ENCODE measurements around the gene CACNA2D4.

The CACNA2D4 gene

GRCh38 chr12:1896964-1897363, 21.5 kb downstream of the CACNA2D4 start:
- TF ChIP-seq PKNOX1 (IDR thresholded peaks at IDR 0.05) (no peak), FOXA1 (IDR thresholded peaks at IDR 0.05) (no peak), SUZ12 (IDR thresholded peaks at IDR 0.05) (no peak), L3MBTL2 (conservative IDR thresholded peaks at IDR 0.05) (no peak), NFRKB (IDR thresholded peaks at IDR 0.05) (no peak), TARDBP (IDR thresholded peaks at IDR 0.05) (no peak), HDGF (IDR thresholded peaks at IDR 0.05; ENCODE audit: borderline replicate concordance) (no peak)
- CTCF ChIA-PET: no interaction called here
- DNase-seq (ENCODE audit: extremely low spot score): no peak
- POLR2A ChIA-PET: no interaction called here

GRCh38 chr12:1890810-1891209, 27.6 kb downstream of the CACNA2D4 start:
- TF ChIP-seq CTBP1 (IDR thresholded peaks at IDR 0.05; ENCODE audit: borderline replicate concordance): no peak
- no peak for TF ChIP-seq NFRKB (IDR thresholded peaks at IDR 0.05)
- TF ChIP-seq FOXM1 (IDR thresholded peaks at IDR 0.05; ENCODE audit: borderline replicate concordance): no peak
- no peak for TF ChIP-seq FOXK2 (IDR thresholded peaks at IDR 0.05)
- no peak for TF ChIP-seq HDGF (IDR thresholded peaks at IDR 0.05; ENCODE audit: borderline replicate concordance)
- TF ChIP-seq SP1 (IDR thresholded peaks at IDR 0.05): no peak
- no peak for TF ChIP-seq ELF4 (IDR thresholded peaks at IDR 0.05)
- no peak for TF ChIP-seq ZNF384 (IDR thresholded peaks at IDR 0.05)
- no peak for TF ChIP-seq PKNOX1 (IDR thresholded peaks at IDR 0.05)
- TF ChIP-seq TARDBP (IDR thresholded peaks at IDR 0.05): no peak
- no peak for TF ChIP-seq ARNT (IDR thresholded peaks at IDR 0.05)
- no peak for TF ChIP-seq FOXA1 (IDR thresholded peaks at IDR 0.05)
- no peak for TF ChIP-seq SUZ12 (IDR thresholded peaks at IDR 0.05)
- TF ChIP-seq BHLHE40 (IDR thresholded peaks at IDR 0.05; ENCODE audit: borderline replicate concordance): no peak
- TF ChIP-seq LEF1 (IDR thresholded peaks at IDR 0.05; ENCODE audit: borderline replicate concordance): no peak
- POLR2A ChIA-PET: no interaction called here
- CTCF ChIA-PET: no interaction called here
- DNase-seq (ENCODE audit: extremely low spot score): no peak

- no peak for DNase-seq (ENCODE audit: extremely low spot score)
- POLR2A ChIA-PET: no interaction called here
- CTCF ChIA-PET: no interaction called here
- no peak for TF ChIP-seq CTBP1 (IDR thresholded peaks at IDR 0.05; ENCODE audit: borderline replicate concordance)
- TF ChIP-seq ELF4 (IDR thresholded peaks at IDR 0.05): no peak
- TF ChIP-seq SUZ12 (IDR thresholded peaks at IDR 0.05): no peak
- no peak for TF ChIP-seq ARNT (IDR thresholded peaks at IDR 0.05)
- TF ChIP-seq ZNF384 (IDR thresholded peaks at IDR 0.05): no peak
- TF ChIP-seq SP1 (IDR thresholded peaks at IDR 0.05): no peak
- no peak for TF ChIP-seq NFRKB (IDR thresholded peaks at IDR 0.05)
- TF ChIP-seq FOXA1 (IDR thresholded peaks at IDR 0.05): no peak
- no peak for TF ChIP-seq FOXK2 (IDR thresholded peaks at IDR 0.05)
- TF ChIP-seq PKNOX1 (IDR thresholded peaks at IDR 0.05): no peak
- TF ChIP-seq L3MBTL2 (conservative IDR thresholded peaks at IDR 0.05): no peak
- TF ChIP-seq FOXM1 (IDR thresholded peaks at IDR 0.05; ENCODE audit: borderline replicate concordance): no peak
- no peak for TF ChIP-seq HDGF (IDR thresholded peaks at IDR 0.05; ENCODE audit: borderline replicate concordance)
- no peak for TF ChIP-seq TARDBP (IDR thresholded peaks at IDR 0.05)
- TF ChIP-seq BHLHE40 (IDR thresholded peaks at IDR 0.05; ENCODE audit: borderline replicate concordance): no peak
- no peak for TF ChIP-seq LEF1 (IDR thresholded peaks at IDR 0.05; ENCODE audit: borderline replicate concordance)
Measured at GRCh38 chr12:1890119-1890703, 28.2 kb downstream of the CACNA2D4 start.

GRCh38 chr12:1888923-1889322, 29.5 kb downstream of the CACNA2D4 start:
- TF ChIP-seq FOXK2 (IDR thresholded peaks at IDR 0.05) (no peak), HDGF (IDR thresholded peaks at IDR 0.05; ENCODE audit: borderline replicate concordance) (no peak), PKNOX1 (IDR thresholded peaks at IDR 0.05) (no peak), CTBP1 (IDR thresholded peaks at IDR 0.05; ENCODE audit: borderline replicate concordance) (no peak)
- DNase-seq (ENCODE audit: extremely low spot score): no peak
- POLR2A ChIA-PET: interaction anchor here (0.6 kb wide), 1 partner anchor 10 kb away, joined by 3 read pairs; no protein-coding TSS in a partner anchor
- CTCF ChIA-PET: interaction anchor here (0.5 kb wide), 1 partner anchor 506 kb away, joined by 4 read pairs; no protein-coding TSS in a partner anchor

- ChIA-PET POLR2A (no interaction called here), CTCF (no interaction called here)
- peak; percentile 1 for DNase-seq (ENCODE audit: extremely low spot score)
- no peak for TF ChIP-seq FOXA1 (IDR thresholded peaks at IDR 0.05)
Measured at GRCh38 chr12:1886396-1887008, 31.9 kb downstream of the CACNA2D4 start.

- no peak for DNase-seq (ENCODE audit: extremely low spot score)
- CTCF ChIA-PET: no interaction called here
- TF ChIP-seq ELF4 (IDR thresholded peaks at IDR 0.05) (no peak), BHLHE40 (IDR thresholded peaks at IDR 0.05; ENCODE audit: borderline replicate concordance) (no peak), SP1 (IDR thresholded peaks at IDR 0.05) (no peak), FOXA1 (IDR thresholded peaks at IDR 0.05) (no peak), PKNOX1 (IDR thresholded peaks at IDR 0.05) (no peak), ARNT (IDR thresholded peaks at IDR 0.05) (no peak), NFRKB (IDR thresholded peaks at IDR 0.05) (no peak), CTBP1 (IDR thresholded peaks at IDR 0.05; ENCODE audit: borderline replicate concordance) (no peak), FOXK2 (IDR thresholded peaks at IDR 0.05) (no peak), SUZ12 (IDR thresholded peaks at IDR 0.05) (no peak), ZNF384 (IDR thresholded peaks at IDR 0.05) (no peak), L3MBTL2 (conservative IDR thresholded peaks at IDR 0.05) (no peak), HDGF (IDR thresholded peaks at IDR 0.05; ENCODE audit: borderline replicate concordance) (no peak), TARDBP (IDR thresholded peaks at IDR 0.05) (no peak), LEF1 (IDR thresholded peaks at IDR 0.05; ENCODE audit: borderline replicate concordance) (no peak), FOXM1 (IDR thresholded peaks at IDR 0.05; ENCODE audit: borderline replicate concordance) (no peak)
- POLR2A ChIA-PET: no interaction called here
Measured at GRCh38 chr12:1885599-1886245, 32.7 kb downstream of the CACNA2D4 start.

Data from HEK293T (cell line).